Measurements from ENCODE around the gene ATXN10. TPM values are rescaled to one million over a fixed set of nuclear protein-coding genes. Genes with fewer than 3 reads are reported as not detected.

The ATXN10 gene
- total and polyA plus RNA-seq, 2 donors (not counting 1 experiment from before 2014, with no cell fraction given): 164 to 350 TPM

- H3K27me3 ChIP-seq (ENCODE audit: control insufficient read depth, insufficient read depth, low read length): no peaks in the 10 kb centered on the region
- H4K20me1 ChIP-seq (ENCODE audit: control insufficient read depth, extremely low read depth, insufficient read depth, low read length): no peaks in the 10 kb centered on the region
- no peak overlapping the region for H3K27ac ChIP-seq (ENCODE audit: insufficient read depth, low read length)
- peaks cover 22% of the 10 kb centered on the region for H3K4me1 ChIP-seq (ENCODE audit: control insufficient read depth, extremely low read depth, insufficient read depth, low read length)
- no peaks in the 10 kb centered on the region for H3K36me3 ChIP-seq (ENCODE audit: control insufficient read depth, insufficient read depth, low read length)
- TF ChIP-seq CTCF (conservative IDR thresholded peaks at IDR 0.05 in 1 of 2, IDR thresholded peaks at IDR 0.05 in 1 of 2; ENCODE audit: low read depth in 1 of 2, low read length in 2 of 2) (no peak), EZH2 (IDR thresholded peaks at IDR 0.05; ENCODE audit: low read length, missing control alignments) (no peak)
- peak in 1 of 2 donors; percentile 83 for DNase-seq (ENCODE audit: low read depth in 2 of 2)
- H3K4me2 ChIP-seq (ENCODE audit: extremely low read depth, insufficient read depth, low read length): no peak overlapping the region
- H3K4me3 ChIP-seq (replicated peaks in 1 of 4; ENCODE audit: control extremely low read depth in 1 of 4, insufficient read depth in 1 of 4, low read depth in 3 of 4, low read length in 4 of 4): no peak overlapping the region
- no peaks in the 10 kb centered on the region for H3K9me3 ChIP-seq (ENCODE audit: control insufficient read depth, insufficient read depth, low read depth, low read length)
- H3K79me2 ChIP-seq (ENCODE audit: control insufficient read depth, insufficient read depth, low read length): peaks cover 2% of the 10 kb centered on the region
- H3K9ac ChIP-seq (ENCODE audit: insufficient read depth, low read length): no peak overlapping the region
- no peak overlapping the region for H2AFZ ChIP-seq (ENCODE audit: low read length)
Observed at GRCh38 chr22:45785458-45785857, 113.8 kb downstream of the ATXN10 start.

- peak in 1 of 2 donors; percentile 31 for DNase-seq (ENCODE audit: low read depth in 2 of 2)
Observed at GRCh38 chr22:45786726-45787125, 115.1 kb downstream of the ATXN10 start.

GRCh38 chr22:45787759-45788158, 116.1 kb downstream of the ATXN10 start:
- no peaks in the 10 kb centered on the region for H3K27me3 ChIP-seq (ENCODE audit: control insufficient read depth, insufficient read depth, low read length)
- H3K9ac ChIP-seq (ENCODE audit: insufficient read depth, low read length): no peak overlapping the region
- TF ChIP-seq EZH2 (IDR thresholded peaks at IDR 0.05; ENCODE audit: low read length, missing control alignments): no peak
- no peak for TF ChIP-seq CTCF (conservative IDR thresholded peaks at IDR 0.05 in 1 of 2, IDR thresholded peaks at IDR 0.05 in 1 of 2; ENCODE audit: low read depth in 1 of 2, low read length in 2 of 2)
- H2AFZ ChIP-seq (ENCODE audit: low read length): no peak overlapping the region
- no peak overlapping the region for H3K27ac ChIP-seq (ENCODE audit: insufficient read depth, low read length)
- no peak overlapping the region for H3K4me3 ChIP-seq (replicated peaks in 1 of 4; ENCODE audit: control extremely low read depth in 1 of 4, insufficient read depth in 1 of 4, low read depth in 3 of 4, low read length in 4 of 4)
- H3K4me2 ChIP-seq (ENCODE audit: extremely low read depth, insufficient read depth, low read length): no peak overlapping the region
- H3K36me3 ChIP-seq (ENCODE audit: control insufficient read depth, insufficient read depth, low read length): no peaks in the 10 kb centered on the region
- DNase-seq (ENCODE audit: low read depth in 2 of 2): peak in 1 of 2 donors; percentile 64
- peaks cover 18% of the 10 kb centered on the region for H3K4me1 ChIP-seq (ENCODE audit: control insufficient read depth, extremely low read depth, insufficient read depth, low read length)
- H4K20me1 ChIP-seq (ENCODE audit: control insufficient read depth, extremely low read depth, insufficient read depth, low read length): no peaks in the 10 kb centered on the region
- H3K9me3 ChIP-seq (ENCODE audit: control insufficient read depth, insufficient read depth, low read depth, low read length): no peaks in the 10 kb centered on the region
- H3K79me2 ChIP-seq (ENCODE audit: control insufficient read depth, insufficient read depth, low read length): peaks cover 2% of the 10 kb centered on the region

More at GRCh38 chr22:45786726-45787125, 115.1 kb downstream of the ATXN10 start:
- Histone ChIP-seq H3K27me3 (ENCODE audit: control insufficient read depth, insufficient read depth, low read length) (no peaks in the 10 kb centered on the region), H3K27ac (ENCODE audit: insufficient read depth, low read length) (no peak overlapping the region), H4K20me1 (ENCODE audit: control insufficient read depth, extremely low read depth, insufficient read depth, low read length) (no peaks in the 10 kb centered on the region), H3K9ac (ENCODE audit: insufficient read depth, low read length) (no peak overlapping the region), H3K9me3 (ENCODE audit: control insufficient read depth, insufficient read depth, low read depth, low read length) (no peaks in the 10 kb centered on the region), H3K79me2 (ENCODE audit: control insufficient read depth, insufficient read depth, low read length) (peaks cover 2% of the 10 kb centered on the region), H3K4me2 (ENCODE audit: extremely low read depth, insufficient read depth, low read length) (no peak overlapping the region), H3K36me3 (ENCODE audit: control insufficient read depth, insufficient read depth, low read length) (no peaks in the 10 kb centered on the region), H3K4me1 (ENCODE audit: control insufficient read depth, extremely low read depth, insufficient read depth, low read length) (peaks cover 18% of the 10 kb centered on the region), H3K4me3 (replicated peaks in 1 of 4; ENCODE audit: control extremely low read depth in 1 of 4, insufficient read depth in 1 of 4, low read depth in 3 of 4, low read length in 4 of 4) (no peak overlapping the region), H2AFZ (ENCODE audit: low read length) (no peak overlapping the region)
- no peak for TF ChIP-seq EZH2 (IDR thresholded peaks at IDR 0.05; ENCODE audit: low read length, missing control alignments)

Measured in fibroblast of lung (primary cell).